Cardiac septum (tissue), 1 donor: ENCODE data around the gene CKMT2. TPM values are rescaled to one million over a fixed set of nuclear protein-coding genes. Genes with fewer than 3 reads are reported as not detected.

Experiments
- DNase-seq: peaks from one replicate; pipeline ENCODE4 v3.0.0-alpha.2; 2020; ENCODE audit warnings: low spot score
- intact Hi-C: fragments of 100-400 bp; cut with DNase I; formaldehyde crosslinking; loops from one replicate; pipeline ENCODE4 v1.14.0; 2022
- total RNA-seq: library from RNA; stranded (reverse); fragmentation: NEBNext Ultra II Directional; extraction: Animal tissue kit (Norgen Biotek cat#: 25700); gene quantifications from one replicate; pipeline ENCODE4 v1.2.1, GENCODE V29; 2021
- donor health status: DM: no; HTN: no; CAD: no.

Gene CKMT2
- total RNA-seq, 1 donor from 2014 or later = 1,231 TPM

- no peak for DNase-seq
- intact Hi-C loops = no loop called here
Observed at GRCh38 chr5:81212211-81212751, 20.8 kb upstream of the CKMT2 start.

GRCh38 chr5:81213070-81213469 lies 20.1 kb upstream of the CKMT2 start:
- no peak for DNase-seq
- intact Hi-C loops = no loop called here

- intact Hi-C loops = no loop called here
- no peak for DNase-seq
Observed at GRCh38 chr5:81214848-81215247, 18.3 kb upstream of the CKMT2 start.

- intact Hi-C loops = no loop called here
Observed at GRCh38 chr5:81216152-81216551, 17.0 kb upstream of the CKMT2 start.

GRCh38 chr5:81219389-81219788 lies 13.7 kb upstream of the CKMT2 start:
- no peak for DNase-seq
- intact Hi-C loops = no loop called here

More at GRCh38 chr5:81216152-81216551, 17.0 kb upstream of the CKMT2 start:
- no peak for DNase-seq

- no peak for DNase-seq
- intact Hi-C loops = no loop called here
Observed at GRCh38 chr5:81222285-81222684, 10.8 kb upstream of the CKMT2 start.

GRCh38 chr5:81225463-81225862 lies 7.7 kb upstream of the CKMT2 start:
- DNase-seq = no peak
- intact Hi-C loops = no loop called here

- no peak for DNase-seq
- intact Hi-C loops = no loop called here
Observed at GRCh38 chr5:81226286-81226685, 6.8 kb upstream of the CKMT2 start.

GRCh38 chr5:81226949-81227348 lies 6.2 kb upstream of the CKMT2 start:
- intact Hi-C loops = no loop called here
- DNase-seq = no peak

- intact Hi-C loops = no loop called here
- DNase-seq = no peak
Observed at GRCh38 chr5:81228084-81228483, 5.0 kb upstream of the CKMT2 start.

GRCh38 chr5:81230416-81230815 lies 2.7 kb upstream of the CKMT2 start:
- intact Hi-C loops = loop anchor here (5.0 kb wide), 1 partner anchor 72 kb away; the partner anchor contains the start of gene ZCCHC9
- no peak for DNase-seq

GRCh38 chr5:81232464-81233079 lies 550 bp upstream of the CKMT2 start:
- peak; percentile 91 for DNase-seq
- intact Hi-C loops = loop anchor here (5.0 kb wide), 1 partner anchor 70 kb away; the partner anchor contains the start of gene ZCCHC9

- intact Hi-C loops = loop anchor here (5.0 kb wide), 1 partner anchor 68 kb away; the partner anchor contains the start of gene ZCCHC9
- DNase-seq = no peak
Observed at GRCh38 chr5:81234299-81234698, 1.2 kb downstream of the CKMT2 start.

- no peak for DNase-seq
Observed at GRCh38 chr5:81234801-81235200, 1.7 kb downstream of the CKMT2 start.

GRCh38 chr5:81235287-81236072 lies 2.4 kb downstream of the CKMT2 start:
- DNase-seq = no peak
- intact Hi-C loops = no loop called here

More at GRCh38 chr5:81234801-81235200, 1.7 kb downstream of the CKMT2 start:
- intact Hi-C loops = loop anchor here (5.0 kb wide), 1 partner anchor 68 kb away; the partner anchor contains the start of gene ZCCHC9

- intact Hi-C loops = no loop called here
- DNase-seq = no peak
Observed at GRCh38 chr5:81238460-81238859, 5.3 kb downstream of the CKMT2 start.

- no peak for DNase-seq
- intact Hi-C loops = no loop called here
Observed at GRCh38 chr5:81239613-81240012, 6.5 kb downstream of the CKMT2 start.

- DNase-seq = no peak
- intact Hi-C loops = no loop called here
Observed at GRCh38 chr5:81241001-81241400, 7.9 kb downstream of the CKMT2 start.

GRCh38 chr5:81241961-81242648 lies 9.0 kb downstream of the CKMT2 start:
- intact Hi-C loops = no loop called here

GRCh38 chr5:81242906-81243436 lies 9.8 kb downstream of the CKMT2 start:
- DNase-seq = no peak
- intact Hi-C loops = no loop called here

More at GRCh38 chr5:81241961-81242648, 9.0 kb downstream of the CKMT2 start:
- DNase-seq = no peak
